Limb (tissue), 2 donors: ENCODE measurements around the gene PIK3R1.

Source experiments
- DNase-seq, 2 donors: peaks; one replicate each; pipeline ENCODE4 v3.0.0-alpha.2; 2016; ENCODE audit errors: extremely low spot score in 2 of 2

The PIK3R1 gene

GRCh38 chr5:68251386-68251785, 35.8 kb downstream of the PIK3R1 start:
- no peak for DNase-seq

GRCh38 chr5:68251804-68252522, 36.4 kb downstream of the PIK3R1 start:
- DNase-seq: peak in 1 of 2 donors; percentile 61

DNA sequence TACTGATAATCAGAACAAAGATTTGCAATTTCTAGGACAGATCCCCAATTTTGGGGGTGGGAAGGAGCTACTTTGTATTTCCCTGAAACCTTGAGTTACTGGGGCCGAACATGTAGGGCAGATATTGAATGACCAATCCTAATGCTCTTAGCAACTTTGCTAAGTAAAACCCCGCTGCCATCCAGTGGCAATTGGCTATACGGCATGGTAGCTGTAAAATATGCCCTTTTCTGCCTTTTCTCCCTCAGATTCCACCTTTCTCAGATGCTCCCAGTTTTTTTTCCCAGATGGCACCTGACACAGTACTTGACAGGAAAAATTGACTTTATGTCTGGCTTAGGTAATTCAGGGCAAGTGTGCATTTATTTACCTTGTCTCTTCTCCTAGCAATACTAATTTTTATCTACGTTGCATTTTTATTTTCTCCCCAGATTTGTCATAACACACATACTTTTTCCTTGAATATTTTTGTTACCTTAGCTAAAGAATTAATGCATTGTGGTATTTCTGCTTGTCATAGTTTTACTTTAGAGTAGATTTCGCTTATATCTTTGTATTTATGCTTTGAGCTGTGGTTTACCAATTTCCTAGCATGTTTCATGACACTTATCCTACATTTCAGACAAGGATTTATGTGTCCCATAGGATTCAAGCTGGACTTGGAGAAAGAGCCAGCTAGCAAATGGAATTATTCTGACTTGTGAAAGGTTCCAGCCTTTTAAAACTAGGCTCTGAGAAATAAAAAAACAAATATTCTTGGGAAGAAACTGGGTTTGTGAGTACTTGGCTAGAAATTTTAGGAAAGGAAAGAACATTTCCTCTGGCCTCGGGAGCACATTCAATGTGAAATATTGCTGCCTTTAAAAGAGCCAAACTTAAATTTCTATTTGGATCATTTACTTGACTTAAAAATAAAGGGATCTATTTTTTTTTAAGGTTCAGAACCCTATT, 37.4 kb downstream of the PIK3R1 start:
- DNase-seq: peak; percentile 74 to 79

- no peak for DNase-seq
Observed at GRCh38 chr5:68253624-68254585, 38.3 kb downstream of the PIK3R1 start.

GRCh38 chr5:68254810-68255209, 39.3 kb downstream of the PIK3R1 start:
- DNase-seq: no peak

DNA sequence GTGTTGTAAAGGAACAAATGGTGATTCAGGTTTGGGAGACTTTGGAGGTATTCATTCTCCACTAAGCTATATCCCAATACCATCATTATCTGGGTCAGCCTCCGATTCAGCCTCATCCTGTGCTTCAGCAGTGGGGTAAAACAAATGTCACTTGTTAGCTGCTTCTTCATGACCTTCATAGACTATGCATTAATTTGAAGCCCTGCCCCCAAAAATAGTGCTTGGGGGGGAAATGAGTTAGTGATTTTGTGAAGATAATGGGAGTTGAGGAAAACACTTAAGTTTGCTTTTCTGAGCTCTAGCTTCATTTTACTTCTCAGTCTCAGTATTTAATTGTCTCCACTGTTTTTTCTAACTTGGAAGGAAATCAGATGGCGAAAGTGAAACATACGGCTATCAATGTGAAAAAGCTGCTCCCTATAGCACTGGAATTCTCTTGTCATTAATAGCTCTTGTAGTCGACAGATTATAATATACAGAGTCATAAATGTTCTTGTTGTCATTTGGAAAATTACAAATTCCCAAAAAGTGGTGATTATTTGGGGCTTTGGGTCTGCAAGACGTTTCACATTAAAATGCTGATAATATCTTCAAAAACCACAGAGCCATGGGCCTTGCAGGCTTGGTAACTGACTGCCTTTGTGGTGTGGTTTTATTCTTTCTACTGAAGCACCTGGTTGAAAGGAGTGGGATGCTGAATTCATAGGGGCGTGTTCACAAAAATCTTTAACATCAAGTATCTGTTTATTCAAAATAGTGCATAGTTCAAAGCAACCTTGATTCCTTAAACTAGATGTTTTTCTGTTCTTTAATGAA, 40.0 kb downstream of the PIK3R1 start:
- no peak for DNase-seq

GRCh38 chr5:68257210-68257609, 41.7 kb downstream of the PIK3R1 start:
- DNase-seq: no peak

DNA sequence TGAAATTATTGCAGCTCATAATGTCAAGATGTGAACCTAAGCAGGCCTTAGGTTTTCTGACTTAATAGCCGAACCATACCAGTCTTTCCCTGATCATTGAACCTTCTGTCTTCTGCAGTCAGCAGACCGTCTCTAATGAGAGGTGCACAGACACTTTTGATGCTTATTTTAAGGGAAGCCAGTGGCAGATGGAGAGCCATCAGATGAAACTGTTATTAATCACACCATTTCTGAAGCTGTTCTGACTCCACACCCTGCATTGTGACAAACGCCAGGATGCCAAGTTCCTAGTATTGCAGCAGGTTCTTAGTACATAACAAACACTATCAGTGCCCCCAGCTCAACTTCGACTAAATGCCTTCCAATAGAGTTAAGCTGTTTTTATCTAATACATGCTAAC, 43.0 kb downstream of the PIK3R1 start:
- DNase-seq: no peak

DNA sequence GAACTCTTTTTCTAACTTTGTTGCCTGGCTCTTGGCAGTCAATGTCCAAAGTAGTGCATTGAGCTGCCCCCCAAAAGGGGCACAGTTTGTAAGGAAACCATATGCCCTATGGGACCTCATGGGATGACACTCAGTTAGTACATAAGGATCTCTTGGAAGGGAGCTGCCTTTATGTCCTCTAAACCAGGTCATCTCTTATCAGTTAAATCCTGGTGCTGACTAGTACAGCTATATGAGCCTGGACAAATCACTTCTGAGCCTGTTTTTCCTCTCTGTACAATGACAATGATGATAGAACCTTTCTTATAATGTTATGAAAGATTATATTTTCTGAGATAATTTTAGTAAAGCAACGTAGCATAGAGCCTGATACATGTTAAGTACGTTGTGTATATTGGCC, 44.1 kb downstream of the PIK3R1 start:
- DNase-seq: no peak

- no peak for DNase-seq
Observed at GRCh38 chr5:68260467-68260866, 44.9 kb downstream of the PIK3R1 start.

GRCh38 chr5:68261169-68261568, 45.6 kb downstream of the PIK3R1 start:
- DNase-seq: no peak

DNA sequence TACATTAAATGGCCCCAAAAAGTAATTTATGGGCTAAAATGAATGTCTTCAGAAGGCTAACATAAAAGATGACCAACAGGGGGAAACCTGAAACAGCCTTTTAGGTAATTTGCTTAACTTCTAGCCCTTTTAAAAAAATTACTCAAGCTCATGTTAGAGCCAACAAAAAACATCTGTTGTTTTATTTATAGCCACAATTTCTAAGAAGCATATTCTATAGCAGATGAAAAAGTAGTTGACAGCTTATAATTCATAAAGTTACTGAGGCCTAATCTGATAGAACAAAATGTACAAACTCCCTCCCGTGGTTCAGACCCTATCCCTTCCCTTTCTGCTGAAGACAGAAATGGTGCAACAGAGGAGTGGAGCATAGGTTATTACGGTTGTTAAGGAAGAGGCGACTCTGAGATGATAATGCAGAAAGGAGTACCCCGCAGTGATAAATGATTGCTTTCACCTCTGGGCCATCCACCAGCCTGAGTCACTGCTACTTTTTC, 46.1 kb downstream of the PIK3R1 start:
- peak in 1 of 2 donors; percentile 61 for DNase-seq

DNA sequence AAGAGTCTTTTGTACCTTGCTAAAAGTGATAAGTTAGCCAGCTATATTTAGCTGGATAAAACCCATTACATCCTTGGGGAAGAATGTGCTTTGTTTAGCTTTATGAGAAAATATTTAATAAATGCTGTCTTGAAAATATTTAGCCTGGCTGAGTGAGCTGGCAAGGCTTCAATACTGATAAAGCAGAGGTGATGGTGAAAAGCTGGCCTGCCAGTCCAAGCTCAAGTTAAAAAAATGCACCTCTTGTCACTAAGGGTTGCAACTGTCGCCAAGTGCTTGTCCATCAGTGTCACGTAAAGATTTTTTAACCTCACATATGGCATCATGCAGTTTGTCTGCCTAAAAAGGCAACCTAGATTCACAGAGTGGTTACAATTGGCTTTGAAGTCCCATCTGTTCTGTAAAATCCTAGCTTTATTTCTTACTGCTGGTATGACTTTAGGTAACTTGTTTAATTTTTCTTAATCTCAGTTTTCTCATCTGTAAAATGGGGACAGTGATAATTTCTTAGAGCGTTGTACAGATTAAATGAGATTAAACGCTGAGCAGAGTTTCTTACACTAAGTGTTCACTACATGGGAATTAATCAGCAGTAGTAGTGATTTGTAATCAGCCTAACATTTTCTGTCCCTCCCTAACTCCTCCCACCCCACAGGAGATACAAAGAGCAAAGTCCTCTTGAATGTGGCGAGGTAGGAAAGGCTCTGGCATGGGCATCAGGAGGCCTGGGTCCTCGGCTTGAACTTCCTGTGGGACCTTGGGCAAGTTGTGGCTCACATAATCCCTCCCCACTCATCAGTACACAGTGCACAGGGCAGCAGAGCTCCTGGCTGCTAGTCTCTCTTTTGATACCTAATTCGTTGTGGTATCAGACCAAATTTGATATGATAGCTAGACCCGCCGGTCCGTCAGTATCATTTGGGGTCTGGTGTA, 48.7 kb downstream of the PIK3R1 start:
- no peak for DNase-seq

- no peak for DNase-seq
Observed at GRCh38 chr5:68265347-68265746, 49.8 kb downstream of the PIK3R1 start.

GRCh38 chr5:68265822-68266395, 50.4 kb downstream of the PIK3R1 start:
- no peak for DNase-seq

GRCh38 chr5:68266457-68266856, 50.9 kb downstream of the PIK3R1 start:
- no peak for DNase-seq

- DNase-seq: no peak
Observed at GRCh38 chr5:68267066-68267465, 51.5 kb downstream of the PIK3R1 start.

- no peak for DNase-seq
Observed at GRCh38 chr5:68268101-68268851, 52.7 kb downstream of the PIK3R1 start.
